Loucy (cell line): ENCODE data around the gene TTC39B.

ENCODE experiments used
- CTCF ChIP-seq: fragments of 200-600 bp; sonication (generic); conservative IDR thresholded peaks from 2 replicates; pipeline ENCODE4 v1.5.1; 2014; ENCODE audit warnings: mild to moderate bottlenecking, antibody characterized with exemption, low read length
- EZH2phosphoT487 ChIP-seq: fragments of 200-600 bp; IDR thresholded peaks from 2 replicates; pipeline ENCODE4 v1.6.1; 2018; ENCODE audit warnings: antibody characterized with exemption, mild to moderate bottlenecking, moderate library complexity, borderline replicate concordance

GRCh38 chr9:15213249-15213648 lies 93.8 kb downstream of the TTC39B start:
- TF ChIP-seq CTCF (no peak), EZH2phosphoT487 (no peak)
